BLaER1 treated with 17β-estradiol and CSF1 and Interleukin-3, amounts not matched to agents 10 nM and 100 nM (cell line): ENCODE results near the gene BRPF1.

Source experiments
- H3K27ac ChIP-seq, 11 experiments: shearing (Covaris generic); formaldehyde crosslinking; 2 replicates each; pipeline ENCODE4 v1.8.1; 2022
- H3K27me3 ChIP-seq, 11 experiments: shearing (Covaris generic); formaldehyde crosslinking; 2 replicates each; pipeline ENCODE4 v1.8.1; 2022
- H3K36me3 ChIP-seq, 11 experiments: shearing (Covaris generic); formaldehyde crosslinking; 2 replicates each; pipeline ENCODE4 v1.8.1; 2022
- H3K4me1 ChIP-seq, 10 experiments: shearing (Covaris generic); formaldehyde crosslinking; 2 replicates each; pipeline ENCODE4 v1.8.1; 2022
- H3K4me2 ChIP-seq, 11 experiments: shearing (Covaris generic); formaldehyde crosslinking; 2 replicates each; pipeline ENCODE4 v1.8.1; 2022
- H3K4me3 ChIP-seq, 10 experiments: shearing (Covaris generic); formaldehyde crosslinking; 2 replicates each; pipeline ENCODE4 v1.8.1; 2022
- H3K9ac ChIP-seq, 11 experiments: shearing (Covaris generic); formaldehyde crosslinking; 2 replicates each; pipeline ENCODE4 v1.8.1; 2022
- H3K9me3 ChIP-seq, 11 experiments: shearing (Covaris generic); formaldehyde crosslinking; replicated peaks in 1 of 11; 2 replicates each; pipeline ENCODE4 v1.8.1; 2022
- H4K20me1 ChIP-seq, 11 experiments: shearing (Covaris generic); formaldehyde crosslinking; 2 replicates each; pipeline ENCODE4 v1.8.1; 2022
- Cebpa-rat ChIP-seq, 11 experiments: shearing (Covaris generic); IDR thresholded peaks; 2 replicates each; pipeline ENCODE4 v1.8.1; 2022

BRPF1 gene

GRCh38 chr3:9797196-9797945 lies 65.8 kb downstream of the BRPF1 start:
- Histone ChIP-seq H4K20me1 (peaks cover 61 to 88% (median 80%) of the 10 kb centered on the region in 11 experiments), H3K9me3 (no peaks in the 10 kb centered on the region), H3K4me1 (peaks cover 22 to 41% (median 25%) of the 10 kb centered on the region in 10 experiments), H3K27ac (no peak overlapping the region), H3K9ac (peak overlapping the region in 5 of 11 experiments; percentile 1 to 29 (median 7); a peak in 1 of 22 replicates), H3K4me2 (no peak overlapping the region), H3K36me3 (peaks cover 74 to 86% (median 79%) of the 10 kb centered on the region in 11 experiments), H3K4me3 (no peak overlapping the region), H3K27me3 (no peaks in the 10 kb centered on the region)
- TF ChIP-seq Cebpa-rat (IDR thresholded peaks at IDR 0.05): no peak
